K562 (cell line): ENCODE data around the gene TYROBP. TPM values are rescaled to one million over a fixed set of nuclear protein-coding genes. Genes with fewer than 3 reads are reported as not detected.

ENCODE experiments used
- ARID2 ChIP-seq: fragments of 450-650 bp; IDR thresholded peaks from 2 replicates; pipeline ENCODE4 v1.6.1; 2017; ENCODE audit warnings: antibody characterized with exemption, mild to moderate bottlenecking
- CHD2 ChIP-seq: IDR thresholded peaks from 2 replicates; pipeline ENCODE4 v1.6.1; 2011; ENCODE audit warnings: low read depth, low read length
- CREB5 ChIP-seq: fragments of 250-450 bp; sonication (Bioruptor Pico); IDR thresholded peaks from 2 replicates; pipeline ENCODE4 v1.5.0; 2020; ENCODE audit warnings: mild to moderate bottlenecking
- CREM ChIP-seq: IDR thresholded peaks from 2 replicates; pipeline ENCODE4 v1.6.1; 2014; ENCODE audit warnings: antibody characterized with exemption, low read depth
- GABPB1 ChIP-seq: sonication (generic); formaldehyde crosslinking; IDR thresholded peaks from 2 replicates; pipeline ENCODE4 v1.8.0; 2022; ENCODE audit warnings: mild to moderate bottlenecking, missing genetic modification reagents
- HMGXB4 ChIP-seq: sonication (generic); formaldehyde crosslinking; IDR thresholded peaks from 2 replicates; pipeline ENCODE4 v1.8.1; 2023; ENCODE audit warnings: mild to moderate bottlenecking, missing genetic modification reagents
- LARP7 ChIP-seq: fragments of 450-650 bp; IDR thresholded peaks from 2 replicates; pipeline ENCODE4 v1.6.1; 2016
- LCOR ChIP-seq: sonication (generic); formaldehyde crosslinking; IDR thresholded peaks from 2 replicates; pipeline ENCODE4 v1.8.0; 2022; ENCODE audit warnings: mild to moderate bottlenecking, missing genetic modification reagents
- MXI1 ChIP-seq: IDR thresholded peaks from 2 replicates; pipeline ENCODE4 v1.6.1; 2011; ENCODE audit warnings: low read depth, mild to moderate bottlenecking, improper control_type of control experiment, low read length
- NFIC ChIP-seq: fragments of 450-650 bp; IDR thresholded peaks from 2 replicates; pipeline ENCODE4 v1.6.1; 2017; ENCODE audit warnings: mild to moderate bottlenecking, inconsistent platforms
- NKRF ChIP-seq: fragments of 450-650 bp; IDR thresholded peaks from 2 replicates; pipeline ENCODE4 v1.6.1; 2016; ENCODE audit warnings: borderline replicate concordance
- PURB ChIP-seq: sonication (generic); formaldehyde crosslinking; IDR thresholded peaks from 2 replicates; pipeline ENCODE4 v1.9.0; 2021; ENCODE audit warnings: low read depth, mild to moderate bottlenecking, missing genetic modification reagents
- TFAP4 ChIP-seq: sonication (generic); formaldehyde crosslinking; IDR thresholded peaks from 2 replicates; pipeline ENCODE4 v1.8.0; 2022; ENCODE audit warnings: missing genetic modification reagents, mild to moderate bottlenecking, moderate library complexity, borderline replicate concordance
- THAP12 ChIP-seq: fragments of 250-450 bp; sonication (Bioruptor Pico); IDR thresholded peaks from 2 replicates; pipeline ENCODE4 v1.9.0; 2021; ENCODE audit warnings: mild to moderate bottlenecking, inconsistent platforms
- ZNF766 ChIP-seq: fragments of 200-800 bp; sonication (Bioruptor generic); conservative IDR thresholded peaks from 2 replicates; pipeline ENCODE4 v1.6.1; 2016; ENCODE audit warnings: missing genetic modification characterization, missing compliant biosample characterization
- polyA plus RNA-seq, 8 experiments: library from polyadenylated mRNA; depleted of rRNA in 4 of 8; stranded (reverse) in 5 of 8; unstranded in 3 of 8; fragments of >200 nt; fragmentation: Nextera tagmentation in 2 of 8; fragmentation: Illumina TruSeq in 1 of 8; extraction: Ambion mirVana in 2 of 8; extraction: Trizol in 1 of 8; gene quantifications; 2 replicates each; pipeline versions ENCODE4 v1.2.1 to v1.2.3, GENCODE V29; 2011 to 2014; ENCODE audit warnings: inconsistent platforms in 1 of 8, missing spikeins in 1 of 8
- total RNA-seq, 7 experiments: library from RNA; depleted of rRNA in 6 of 7; stranded (reverse); fragments of >200 nt in 6 of 7; fragmentation: Illumina TruSeq in 2 of 7; extraction: Trizol in 2 of 7; gene quantifications; 2 replicates each; pipeline versions ENCODE4 v1.2.1 to v1.2.3, GENCODE V29; 2011 to 2021; ENCODE audit warnings: low replicate concordance in 1 of 7

The TYROBP gene
- total and polyA plus RNA-seq, 9 of the 15 experiments (the other 6 are each of a cell fraction or from before 2014, with no cell fraction given) = 0.72 to 8.2 (median 2.4) TPM

GRCh38 chr19:35931161-35931873 lies 23.2 kb upstream of the TYROBP start (continued):
- TF ChIP-seq THAP12 (CRISPR knock-in tag) (0 out of 2 replicates have a peak, but pooled peaks have one; percentile 4), NKRF (no peak), NFIC (peak; percentile 91), MXI1 (peak; percentile 45; the same call in 1 of the 2 replicates), PURB (CRISPR knock-in tag) (no peak), HMGXB4 (CRISPR knock-in tag) (no peak), GABPB1 (peak; percentile 92), ZNF766 (no peak; the same call in 1 of the 2 replicates), ARID2 (peak; percentile 97), CREB5 (CRISPR knock-in tag) (no peak), CHD2 (peak; percentile 97), LARP7 (no peak), CREM (peak; percentile 87; the same call in 1 of the 2 replicates), TFAP4 (CRISPR knock-in tag) (peak; percentile 91; the same call in 1 of the 2 replicates), LCOR (CRISPR knock-in tag) (peak; percentile 89; the same call in 1 of the 2 replicates)
